HG03175 (cell line): ENCODE results near the gene ISX.
A peak's percentile ranks its signal among the peaks of the same experiment; 100 is the strongest.

ENCODE experiments used
- ATAC-seq: cut with Tn5 transposase; IDR thresholded peaks from one replicate; pipeline ENCODE4 v1.9.1; 2021; ENCODE audit warnings: mild to moderate bottlenecking, moderate library complexity; ENCODE audit not compliant: unreplicated experiment

The ISX gene

DNA sequence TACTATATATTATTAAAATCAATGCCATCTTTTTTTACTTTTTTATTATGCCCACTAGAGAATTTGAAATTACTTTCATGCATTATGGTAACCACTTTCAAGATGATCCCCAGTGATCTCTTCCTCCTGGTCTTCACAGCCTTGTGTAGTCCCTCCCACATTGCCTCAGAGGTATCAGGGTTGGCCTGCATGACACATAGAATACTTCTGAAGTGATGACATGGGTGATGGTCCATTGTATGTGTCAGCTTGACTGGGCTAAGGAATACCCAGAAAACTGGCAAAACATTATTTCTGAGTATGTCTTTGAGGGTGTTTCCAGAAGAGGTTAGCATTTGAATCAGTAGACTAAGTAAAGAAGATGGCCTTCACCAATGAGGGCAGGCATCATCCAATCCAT, 14.2 kb upstream of the ISX start:
- ATAC-seq: no peak

DNA sequence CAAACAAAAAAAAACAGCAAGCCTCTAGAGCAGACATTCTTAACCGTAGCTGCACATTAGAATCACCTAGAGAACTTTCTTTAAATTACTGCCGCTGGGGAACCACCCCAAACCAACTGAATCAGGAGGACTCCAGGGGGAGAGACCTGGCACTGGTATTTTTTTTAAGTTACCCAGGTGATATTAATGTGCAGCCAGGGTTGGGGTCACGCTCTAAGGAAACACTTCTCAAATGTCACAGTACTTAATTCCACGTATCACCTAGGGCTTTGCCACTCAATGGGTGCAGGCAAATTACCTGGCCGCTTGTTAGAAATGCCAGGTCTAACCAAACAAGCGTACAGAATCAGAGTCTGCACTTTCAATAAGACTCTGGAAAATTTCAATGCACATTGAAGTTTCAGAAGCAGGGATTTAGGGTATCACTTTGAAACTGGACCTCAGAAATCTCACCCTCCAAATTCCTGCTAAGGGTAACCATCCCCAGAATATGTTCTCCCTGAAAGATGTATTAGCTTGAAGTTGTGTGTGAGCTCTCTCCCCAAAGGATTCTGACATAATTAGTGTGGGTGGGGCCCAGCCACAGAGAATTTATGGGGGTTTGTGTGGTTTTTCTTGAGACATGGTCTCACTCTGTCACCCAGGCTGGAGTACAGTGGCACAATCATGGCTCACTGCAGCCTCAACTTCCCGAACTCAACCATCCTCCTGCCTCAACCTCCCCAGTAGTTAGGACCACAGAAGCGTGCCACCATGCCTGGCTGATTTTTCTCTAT, 12.7 kb upstream of the ISX start:
- ATAC-seq: no peak

DNA sequence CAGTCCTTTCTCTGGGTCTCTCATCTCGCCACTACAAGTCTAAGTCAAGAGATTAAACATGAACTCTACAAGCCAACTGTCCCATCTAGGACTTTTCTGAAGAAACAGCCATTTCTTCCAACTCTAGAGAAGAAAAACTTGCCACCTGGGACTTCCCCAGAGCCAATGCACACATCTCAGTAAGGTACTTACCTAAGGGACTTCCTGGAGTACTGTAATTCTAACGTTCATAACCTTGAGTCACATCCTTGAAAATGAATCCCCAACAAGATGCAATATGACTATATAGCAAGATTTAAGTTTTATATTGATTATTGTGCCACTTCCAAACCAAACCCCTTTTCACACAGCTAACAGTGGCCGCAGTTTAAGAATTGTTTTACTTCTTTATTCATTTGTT, 11.9 kb upstream of the ISX start:
- ATAC-seq: peak; percentile 42

DNA sequence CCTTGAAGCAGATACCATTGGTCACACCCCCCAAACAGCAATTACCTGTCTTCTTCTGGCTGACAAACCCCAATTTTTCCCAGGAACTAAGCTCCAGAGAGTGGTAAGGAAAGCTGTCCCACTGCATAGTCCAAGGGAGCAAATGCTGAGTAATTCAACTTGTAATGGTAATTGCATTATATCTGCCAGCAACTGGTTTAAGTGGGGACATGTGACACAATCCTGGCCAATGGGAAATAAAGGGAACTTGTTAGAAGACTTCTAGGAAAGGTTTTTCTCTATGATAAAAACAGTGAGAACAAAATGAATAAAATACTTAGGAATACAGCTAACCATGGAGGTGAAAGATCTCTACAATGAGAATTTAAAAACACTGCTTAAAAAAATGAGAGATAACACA, 9.5 kb upstream of the ISX start:
- no peak for ATAC-seq

DNA sequence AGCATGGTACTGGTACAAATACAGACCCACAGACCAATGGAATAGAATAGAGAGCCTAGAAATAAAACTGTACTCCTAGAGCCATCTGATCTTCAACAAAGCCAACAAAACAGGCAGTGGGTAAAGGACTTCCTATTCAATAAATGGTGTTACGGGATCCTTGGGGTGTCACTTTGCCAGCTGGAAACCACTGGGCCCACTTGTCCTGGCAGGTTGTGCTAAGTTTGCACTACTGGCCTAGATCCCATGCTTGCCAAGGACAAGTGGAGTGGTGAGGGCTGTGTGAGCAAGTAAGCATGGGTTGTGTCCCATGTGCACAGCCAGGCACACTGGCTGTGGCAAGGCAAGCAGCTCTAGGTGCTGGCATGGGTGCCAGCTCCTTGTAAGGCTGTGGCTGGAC, 8.8 kb upstream of the ISX start:
- ATAC-seq: no peak

DNA sequence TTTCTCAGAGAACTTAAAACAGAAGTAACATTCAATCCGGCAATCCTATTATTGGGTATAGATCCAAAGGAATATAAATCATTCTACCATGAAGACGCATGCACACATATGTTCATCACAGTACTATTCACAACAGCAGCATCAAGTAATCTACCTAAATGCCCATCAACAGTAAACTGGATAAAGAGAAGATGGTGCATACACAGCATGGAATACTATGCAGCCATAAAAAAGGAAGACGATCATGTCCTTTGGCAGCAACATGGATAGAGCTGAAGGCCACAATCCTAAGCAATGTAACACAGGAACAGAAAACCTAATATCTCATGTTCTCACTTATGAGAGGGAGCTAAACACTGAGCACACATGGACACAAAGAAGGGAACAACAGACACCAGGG, 6.3 kb upstream of the ISX start:
- ATAC-seq: no peak

DNA sequence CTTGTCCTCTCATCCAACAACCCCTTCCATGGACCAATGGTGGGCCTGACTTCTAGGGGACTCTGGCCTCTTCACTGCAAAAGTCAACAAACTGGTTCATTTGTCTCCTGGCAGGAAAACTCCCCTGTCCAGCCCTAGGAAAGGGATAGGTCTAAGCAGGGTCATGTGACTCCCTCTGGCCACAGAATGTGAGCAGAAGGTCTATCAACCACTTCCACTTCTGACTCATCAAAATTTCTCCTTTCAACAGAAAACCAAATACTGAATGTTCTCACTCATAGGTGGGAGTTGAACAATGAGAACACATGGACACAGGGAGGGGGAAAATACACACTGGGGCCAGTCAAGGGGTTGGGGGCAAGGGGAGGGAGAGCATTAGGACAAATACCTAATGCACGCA, 1.3 kb upstream of the ISX start:
- no peak for ATAC-seq

DNA sequence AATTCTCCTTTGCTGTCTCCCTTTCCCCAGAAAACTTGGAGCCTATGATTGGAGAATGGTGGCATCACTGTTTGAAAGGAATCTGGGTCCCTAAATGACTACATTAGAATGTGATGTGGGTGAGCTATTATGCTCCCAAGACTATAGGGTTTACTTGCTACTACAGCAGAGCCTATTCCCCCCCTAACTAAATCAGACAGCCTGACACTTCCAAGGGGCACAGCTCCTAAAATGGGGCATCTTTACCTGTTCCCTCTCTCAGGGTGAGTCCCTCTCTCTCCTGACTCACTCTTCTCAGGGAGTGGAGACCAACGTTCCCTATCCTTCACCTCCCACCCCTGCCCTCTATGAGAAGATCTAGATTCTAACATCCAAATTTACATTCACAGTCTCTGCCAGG, 775 bp upstream of the ISX start:
- no peak for ATAC-seq

DNA sequence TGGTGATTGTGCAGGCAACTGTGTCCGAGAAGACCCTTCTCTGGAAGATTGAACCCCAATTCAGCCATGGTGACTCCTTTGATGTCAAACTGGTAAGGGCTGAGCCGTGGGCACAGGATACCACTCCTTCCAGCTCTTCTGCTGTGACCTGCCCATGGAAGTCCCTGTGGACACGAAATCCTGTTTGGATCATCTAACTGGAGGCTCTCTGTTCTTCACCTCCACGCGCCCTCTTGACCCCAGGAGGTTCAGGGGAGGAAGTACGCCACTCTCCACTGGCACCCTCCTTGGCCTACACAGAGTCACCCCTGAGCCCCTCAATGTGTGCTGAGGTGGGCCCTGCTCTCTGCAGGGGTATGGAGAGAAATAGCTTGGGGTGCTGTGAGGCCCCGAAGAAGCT, 810 bp downstream of the ISX start:
- no peak for ATAC-seq

DNA sequence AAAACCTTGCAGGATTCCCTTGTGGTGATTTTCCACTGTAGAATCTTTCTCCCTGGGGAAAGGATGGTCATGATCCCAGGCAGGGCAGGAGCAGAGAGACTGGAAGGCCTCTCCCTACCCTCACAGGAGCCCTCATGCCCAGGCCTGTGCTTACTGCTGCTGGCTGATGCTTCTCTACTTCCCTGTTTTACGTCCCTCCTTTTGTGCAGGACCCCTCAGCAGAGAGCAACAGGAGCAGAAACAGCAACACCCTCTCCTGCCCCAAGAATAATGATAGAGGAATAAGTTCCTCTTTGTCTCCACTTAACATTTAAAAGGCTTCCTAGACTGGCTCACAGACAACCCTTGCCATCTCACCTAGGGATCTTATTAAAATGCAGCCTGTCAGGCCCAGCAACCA, 3.6 kb downstream of the ISX start:
- no peak for ATAC-seq

DNA sequence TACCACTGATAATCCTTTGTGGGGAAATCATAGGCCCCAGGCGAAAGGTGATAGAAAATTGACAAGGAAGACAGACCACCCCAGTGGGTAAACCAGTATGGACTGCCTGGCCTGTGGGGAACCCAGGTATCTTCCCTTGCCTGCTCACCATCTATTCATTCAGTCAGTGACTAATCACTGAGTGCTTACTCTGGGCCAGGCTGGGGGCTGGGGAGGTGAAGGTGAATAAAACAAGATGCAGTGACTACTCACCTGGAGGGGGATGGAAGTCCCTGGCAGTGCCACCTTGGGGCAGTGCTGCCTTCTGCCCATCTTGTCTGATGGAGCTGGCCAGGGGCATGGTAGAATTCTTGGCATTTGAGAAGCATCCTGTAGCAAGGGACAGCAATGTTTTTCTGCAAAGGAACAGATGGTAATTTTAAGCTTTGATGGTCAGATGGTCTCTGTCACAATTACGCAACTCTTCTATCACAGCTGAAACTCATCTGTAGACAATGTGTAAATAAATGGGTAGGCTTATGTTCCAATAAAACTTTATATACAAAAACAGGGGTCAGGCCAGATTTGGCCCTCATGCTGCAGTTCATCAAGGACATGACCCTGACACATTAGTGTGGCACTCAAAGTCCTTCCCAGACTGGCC, 4.6 kb downstream of the ISX start:
- no peak for ATAC-seq

DNA sequence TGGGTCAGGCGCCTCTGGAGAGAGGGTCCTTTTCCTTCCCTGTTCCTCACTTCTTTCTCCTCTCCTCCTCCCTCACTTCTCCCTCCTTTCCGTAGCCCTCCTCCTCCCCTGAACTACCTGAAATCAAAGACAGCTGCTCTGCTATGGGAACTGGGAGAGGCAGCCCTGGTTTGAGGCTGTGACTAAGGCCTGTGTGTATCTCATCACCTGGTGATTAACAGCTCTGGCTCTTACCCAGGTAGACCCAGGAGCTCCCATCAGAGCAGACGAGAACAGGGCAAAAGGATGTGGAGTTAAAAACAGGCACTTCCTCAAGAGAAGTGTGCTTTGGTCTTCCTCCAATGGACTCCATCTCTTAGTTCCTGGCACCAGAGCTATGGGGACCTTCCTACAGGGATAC, 5.8 kb downstream of the ISX start:
- ATAC-seq: no peak

DNA sequence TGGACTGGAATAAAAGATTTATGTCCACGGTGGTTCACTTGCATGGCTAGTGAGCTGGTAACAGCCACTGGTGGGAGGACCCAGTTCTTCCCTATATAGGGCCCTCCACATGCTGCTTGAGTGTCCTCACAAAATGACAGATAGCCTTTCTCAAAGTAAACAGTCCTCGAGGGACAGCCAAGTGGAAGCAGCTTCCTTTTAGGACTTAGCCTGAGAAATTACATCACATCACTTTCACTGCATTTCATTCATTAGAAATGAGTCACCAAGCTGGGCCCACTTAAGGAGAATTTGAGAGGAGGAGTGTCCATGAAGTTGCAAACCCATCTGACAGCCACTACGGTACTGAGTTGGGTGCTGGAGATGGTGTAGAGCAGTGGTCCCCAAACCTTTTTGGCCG, 7.0 kb downstream of the ISX start:
- ATAC-seq: no peak

DNA sequence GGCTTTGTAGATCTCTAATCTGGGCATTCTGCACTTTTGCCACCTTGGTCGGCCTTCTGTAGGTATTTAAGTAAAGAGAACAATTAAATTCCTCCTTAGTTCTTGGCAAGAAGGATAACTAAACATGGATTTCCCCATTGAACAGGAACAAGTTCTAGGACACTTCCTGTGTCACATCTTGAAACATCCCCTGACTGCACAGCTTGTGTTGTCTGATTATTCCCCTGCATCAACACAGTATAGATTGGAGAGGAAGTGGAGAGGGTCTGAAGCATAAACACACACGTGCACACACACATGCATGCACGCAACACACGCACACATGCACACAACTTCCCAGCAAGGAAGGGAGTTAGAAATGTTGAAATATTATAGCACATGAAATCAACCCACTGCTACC, 8.6 kb downstream of the ISX start:
- ATAC-seq: no peak

DNA sequence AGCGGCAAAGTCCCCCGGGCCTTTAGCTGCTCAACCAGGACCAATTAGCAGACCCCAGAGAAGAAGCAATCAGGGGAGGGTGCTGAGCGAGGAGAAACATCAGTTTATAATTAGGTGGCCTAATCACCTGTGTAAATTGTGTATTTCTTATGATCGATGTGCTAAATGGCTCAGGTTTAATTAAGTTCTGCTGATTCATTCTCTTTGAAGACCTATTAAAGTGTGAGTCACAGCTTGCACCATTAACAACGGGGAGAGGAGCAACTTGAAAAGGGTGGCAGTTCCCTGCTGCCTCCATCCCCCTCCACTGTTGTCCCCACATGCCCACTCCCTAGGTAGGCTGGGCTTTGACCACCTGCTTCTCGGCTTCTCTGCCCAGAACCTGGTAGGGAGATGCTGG, 10.7 kb downstream of the ISX start:
- no peak for ATAC-seq

DNA sequence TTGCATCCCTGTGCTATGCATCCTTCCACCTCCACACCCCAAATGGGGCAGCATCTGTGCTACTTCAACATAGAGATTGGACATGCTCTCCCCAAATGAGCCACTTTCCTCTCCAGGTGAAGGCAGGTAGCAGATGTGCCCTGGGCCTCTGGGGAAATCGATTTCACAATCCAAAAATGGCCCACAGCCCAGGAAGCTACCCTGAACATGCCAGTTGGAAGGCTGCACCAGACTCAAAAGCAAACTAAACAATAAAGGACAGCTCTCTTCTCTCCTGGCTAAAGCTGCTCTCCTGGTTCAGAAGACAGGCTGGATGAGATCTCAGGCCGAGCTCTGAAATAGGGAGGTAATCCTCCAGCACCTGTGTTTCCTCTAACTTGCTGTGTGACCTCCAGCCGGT, 19.7 kb downstream of the ISX start:
- no peak for ATAC-seq

DNA sequence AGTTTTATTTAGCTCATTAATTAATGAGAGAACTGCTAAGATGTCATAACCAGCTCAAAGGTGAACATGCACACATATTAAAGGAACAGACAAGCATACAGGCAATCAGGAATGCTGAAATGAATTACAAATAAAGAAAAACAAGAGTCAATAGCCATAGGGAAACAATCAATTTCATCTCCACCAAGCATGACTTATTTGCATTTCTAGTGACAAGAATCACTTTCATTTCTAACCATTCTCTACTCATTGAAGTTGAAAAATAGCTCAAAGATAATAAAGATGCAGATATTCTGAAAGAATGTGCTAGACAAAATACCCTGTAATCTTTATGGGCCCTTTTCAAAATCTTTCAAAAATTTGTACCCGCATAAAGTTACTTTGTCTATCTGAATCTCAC, 23.2 kb downstream of the ISX start:
- ATAC-seq: no peak

DNA sequence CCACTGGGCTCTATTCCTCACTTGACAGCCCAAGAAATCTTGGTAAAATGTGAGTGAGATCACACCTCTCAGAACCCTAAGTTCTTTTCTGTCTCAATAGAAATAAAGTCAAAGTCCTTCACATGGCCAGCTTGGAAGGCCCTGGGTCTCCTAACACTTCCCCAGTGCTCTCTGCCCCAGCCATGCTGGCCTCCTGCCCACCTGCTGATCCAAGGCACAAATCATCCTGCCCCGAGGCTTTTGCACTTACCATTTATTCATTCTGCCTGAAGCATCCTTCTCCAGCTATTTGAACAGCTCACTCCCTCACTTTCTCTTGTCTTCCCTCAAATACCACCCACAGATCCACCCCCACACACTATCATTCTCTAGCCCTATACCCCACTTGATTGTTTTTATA, 26.4 kb downstream of the ISX start:
- ATAC-seq: no peak

DNA sequence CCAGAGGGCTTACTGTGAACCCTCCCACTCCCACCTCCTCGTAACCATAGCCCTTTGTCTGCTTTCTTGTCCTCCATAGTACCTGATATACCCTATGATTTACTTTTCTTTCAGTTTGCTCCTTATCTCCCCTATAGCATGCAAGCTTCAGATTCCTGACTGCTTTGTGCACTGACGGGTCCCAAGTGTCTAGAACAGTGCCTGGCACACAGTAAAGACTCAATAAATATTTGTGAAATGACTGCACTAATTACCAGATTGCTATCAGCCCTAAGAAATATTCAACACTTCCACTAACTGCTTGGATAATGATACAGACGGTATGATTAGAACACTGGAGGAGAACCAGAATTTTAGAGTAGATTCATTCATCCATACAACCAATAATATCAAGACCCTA, 33.0 kb downstream of the ISX start:
- no peak for ATAC-seq

DNA sequence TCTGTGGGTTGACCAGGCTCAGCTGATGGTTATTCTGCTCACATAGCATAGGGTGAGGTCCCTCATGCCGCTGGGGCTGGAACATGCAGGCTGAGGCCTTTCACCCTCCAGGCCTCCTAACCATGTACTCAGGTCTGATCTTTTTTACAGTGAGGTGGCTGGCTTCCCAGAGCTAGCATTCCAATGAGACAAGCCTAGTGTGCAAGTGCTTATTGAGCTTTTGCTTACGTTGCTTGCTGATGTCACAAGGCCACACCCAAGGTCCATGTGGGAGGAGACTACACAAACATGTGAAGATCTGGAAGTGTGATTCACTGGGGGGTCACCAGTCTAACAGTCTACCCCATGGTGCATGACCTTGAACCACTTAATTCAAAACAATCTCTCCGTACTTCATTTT, 33.9 kb downstream of the ISX start:
- no peak for ATAC-seq

DNA sequence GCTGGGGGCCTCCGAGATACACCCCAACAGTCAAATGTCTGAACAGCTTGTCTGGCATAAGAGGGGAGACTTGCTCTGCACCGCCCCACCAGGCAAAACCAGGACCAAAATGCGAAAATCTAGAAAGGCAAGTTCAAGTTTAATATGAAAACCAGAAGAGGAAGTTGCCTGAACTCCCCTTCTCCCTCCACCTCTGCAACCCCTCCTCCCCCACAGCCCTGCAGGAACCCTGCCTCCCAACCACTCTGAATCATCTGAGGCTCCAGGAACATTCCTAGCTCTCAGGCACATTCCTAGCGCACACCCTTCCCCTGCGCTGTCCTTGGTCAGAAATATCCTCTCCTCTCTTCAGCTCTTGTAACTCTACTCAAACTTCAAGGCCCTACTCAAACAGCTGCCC, 36.7 kb downstream of the ISX start:
- no peak for ATAC-seq

DNA sequence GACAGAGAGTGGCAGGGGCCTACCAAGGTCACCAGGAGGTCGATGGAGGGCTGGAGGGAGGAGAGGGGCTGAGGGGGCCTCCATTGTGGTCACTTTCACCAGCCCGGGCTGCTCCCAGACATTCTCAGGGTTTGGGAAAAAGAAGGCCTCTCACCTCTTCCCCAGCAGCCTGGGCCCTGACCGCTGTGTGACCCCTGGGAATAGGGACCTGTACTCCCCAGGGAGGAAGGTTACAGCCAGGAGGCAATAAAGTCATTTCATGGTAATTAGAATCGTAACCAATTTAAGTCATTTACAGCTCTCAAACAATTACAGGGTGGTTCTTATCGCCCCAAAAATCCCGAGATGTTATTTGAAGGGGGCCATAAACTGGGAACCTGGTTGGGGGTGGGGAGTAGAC, 37.8 kb downstream of the ISX start:
- no peak for ATAC-seq

DNA sequence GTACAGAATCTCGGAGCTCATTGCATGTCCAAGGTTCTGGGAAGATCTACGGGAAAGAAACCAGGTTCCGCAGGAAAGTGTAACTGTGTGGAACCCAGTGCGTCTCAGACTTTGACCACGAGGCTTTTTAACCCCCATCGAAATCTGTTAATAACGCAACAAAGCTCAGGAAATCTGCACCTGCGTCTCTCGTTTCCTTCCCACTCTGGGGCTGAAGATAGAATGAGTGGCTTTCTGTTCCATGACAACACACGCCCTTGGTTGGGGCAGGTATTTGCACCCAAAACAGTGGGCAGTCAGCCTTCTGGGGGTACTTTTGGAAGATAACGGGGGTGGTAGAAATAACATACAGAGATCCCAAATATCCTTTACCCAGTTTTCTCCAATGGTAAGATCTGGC, 38.5 kb downstream of the ISX start:
- no peak for ATAC-seq
